PC-9 (cell line): ENCODE data around the gene PARP2.

Source experiments
- EZH2 ChIP-seq: fragments of 200-600 bp; sonication (generic); IDR thresholded peaks from 2 replicates; pipeline ENCODE4 v1.8.0; 2017; ENCODE audit warnings: antibody characterized with exemption, low read depth
- TF ChIP-seq, protein P1 (sequence below): fragments of 200-600 bp; sonication (generic); conservative IDR thresholded peaks from 2 replicates; pipeline ENCODE4 v1.6.1; 2017; ENCODE audit warnings: mixed run types, antibody characterized with exemption, mild to moderate bottlenecking, moderate library complexity

DNA sequence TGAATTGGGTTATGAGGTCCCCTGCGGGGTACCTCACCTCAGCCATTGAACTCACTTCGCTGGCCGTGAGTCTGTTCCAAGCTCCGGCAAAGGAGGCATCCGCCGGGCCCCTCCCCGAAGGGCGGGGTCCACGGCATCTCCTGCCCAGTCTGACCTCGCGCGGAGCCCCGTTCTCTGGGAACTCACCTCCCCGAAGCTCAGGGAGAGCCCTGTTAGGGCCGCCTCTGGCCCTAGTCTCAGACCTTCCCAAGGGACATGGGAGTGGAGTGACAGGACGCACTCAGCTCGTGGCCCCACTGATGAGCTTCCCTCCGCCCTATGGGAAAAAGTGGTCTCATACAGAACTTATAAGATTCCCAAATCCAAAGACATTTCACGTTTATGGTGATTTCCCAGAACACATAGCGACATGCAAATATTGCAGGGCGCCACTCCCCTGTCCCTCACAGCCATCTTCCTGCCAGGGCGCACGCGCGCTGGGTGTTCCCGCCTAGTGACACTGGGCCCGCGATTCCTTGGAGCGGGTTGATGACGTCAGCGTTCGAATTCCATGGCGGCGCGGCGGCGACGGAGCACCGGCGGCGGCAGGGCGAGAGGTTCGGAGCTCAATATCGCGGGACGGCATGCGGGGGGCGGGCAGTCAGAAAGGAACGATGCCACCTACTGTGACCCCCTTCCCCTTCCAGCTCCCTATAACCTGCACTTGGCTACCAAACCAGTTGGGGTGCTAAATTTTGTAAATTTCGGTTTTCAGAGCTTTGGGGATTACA, at the start of gene PARP2:
- TF ChIP-seq, protein P1, sequence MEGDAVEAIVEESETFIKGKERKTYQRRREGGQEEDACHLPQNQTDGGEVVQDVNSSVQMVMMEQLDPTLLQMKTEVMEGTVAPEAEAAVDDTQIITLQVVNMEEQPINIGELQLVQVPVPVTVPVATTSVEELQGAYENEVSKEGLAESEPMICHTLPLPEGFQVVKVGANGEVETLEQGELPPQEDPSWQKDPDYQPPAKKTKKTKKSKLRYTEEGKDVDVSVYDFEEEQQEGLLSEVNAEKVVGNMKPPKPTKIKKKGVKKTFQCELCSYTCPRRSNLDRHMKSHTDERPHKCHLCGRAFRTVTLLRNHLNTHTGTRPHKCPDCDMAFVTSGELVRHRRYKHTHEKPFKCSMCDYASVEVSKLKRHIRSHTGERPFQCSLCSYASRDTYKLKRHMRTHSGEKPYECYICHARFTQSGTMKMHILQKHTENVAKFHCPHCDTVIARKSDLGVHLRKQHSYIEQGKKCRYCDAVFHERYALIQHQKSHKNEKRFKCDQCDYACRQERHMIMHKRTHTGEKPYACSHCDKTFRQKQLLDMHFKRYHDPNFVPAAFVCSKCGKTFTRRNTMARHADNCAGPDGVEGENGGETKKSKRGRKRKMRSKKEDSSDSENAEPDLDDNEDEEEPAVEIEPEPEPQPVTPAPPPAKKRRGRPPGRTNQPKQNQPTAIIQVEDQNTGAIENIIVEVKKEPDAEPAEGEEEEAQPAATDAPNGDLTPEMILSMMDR, result no peak
- no peak for TF ChIP-seq EZH2
